Fibroblast of lung (primary cell): ENCODE measurements around the gene PRRX2. TPM values are rescaled to one million over a fixed set of nuclear protein-coding genes. Genes with fewer than 3 reads are reported as not detected.

Experiments
- DNase-seq, 2 donors: peaks; one replicate each; pipeline versions ENCODE4 v3.0.0 to v3.0.0-alpha.2; 2010; ENCODE audit warnings: low read depth in 2 of 2
- H2AFZ ChIP-seq: 2 replicates; pipeline ENCODE4 v1.5.1; 2012; ENCODE audit warnings: low read length, control low read depth, inconsistent platforms
- H3K27ac ChIP-seq: 2 replicates; pipeline ENCODE4 v1.5.1; 2011; ENCODE audit warnings: low read length, control low read depth; ENCODE audit not compliant: insufficient read depth
- H3K27me3 ChIP-seq: 2 replicates; pipeline ENCODE4 v1.5.1; 2011; ENCODE audit warnings: mild to moderate bottlenecking, low read length; ENCODE audit not compliant: control insufficient read depth, insufficient read depth
- H3K36me3 ChIP-seq: 2 replicates; pipeline ENCODE4 v1.5.1; 2011; ENCODE audit warnings: low read length; ENCODE audit not compliant: control insufficient read depth, insufficient read depth
- H3K4me1 ChIP-seq: 2 replicates; pipeline ENCODE4 v1.5.1; 2011; ENCODE audit warnings: low read length; ENCODE audit not compliant: control insufficient read depth, insufficient read depth; ENCODE audit errors: extremely low read depth
- H3K4me2 ChIP-seq: 2 replicates; pipeline ENCODE4 v1.5.1; 2011; ENCODE audit warnings: low read length, control low read depth; ENCODE audit not compliant: insufficient read depth; ENCODE audit errors: extremely low read depth
- H3K4me3 ChIP-seq, 4 experiments: fragments of 200-600 bp in 1 of 4; sonication (generic) in 1 of 4; replicated peaks in 1 of 4; 2 replicates each; pipeline ENCODE4 v1.5.1; 2011 to 2016; ENCODE audit warnings: low read length in 4 of 4, low read depth in 3 of 4, mild to moderate bottlenecking in 3 of 4, control low read depth in 2 of 4, inconsistent platforms in 1 of 4, mixed read lengths in 1 of 4; ENCODE audit not compliant: insufficient read depth in 1 of 4; ENCODE audit errors: control extremely low read depth in 1 of 4
- H3K79me2 ChIP-seq: 2 replicates; pipeline ENCODE4 v1.5.1; 2012; ENCODE audit warnings: mild to moderate bottlenecking, low read length, inconsistent platforms; ENCODE audit not compliant: control insufficient read depth, insufficient read depth
- H3K9ac ChIP-seq: 2 replicates; pipeline ENCODE4 v1.5.1; 2011; ENCODE audit warnings: mild to moderate bottlenecking, low read length, control low read depth; ENCODE audit not compliant: insufficient read depth
- H3K9me3 ChIP-seq: 2 replicates; pipeline ENCODE4 v1.5.1; 2012; ENCODE audit warnings: low read depth, low read length; ENCODE audit not compliant: control insufficient read depth, insufficient read depth
- H4K20me1 ChIP-seq: 2 replicates; pipeline ENCODE4 v1.5.1; 2011; ENCODE audit warnings: low read length; ENCODE audit not compliant: control insufficient read depth, insufficient read depth; ENCODE audit errors: extremely low read depth
- EZH2 ChIP-seq: IDR thresholded peaks from 2 replicates; pipeline ENCODE4 v1.5.1; 2012; ENCODE audit warnings: low read length, control low read depth, mild to moderate bottlenecking; ENCODE audit errors: missing control alignments
- polyA plus RNA-seq, 2 donors: library from polyadenylated mRNA; depleted of rRNA in 1 of 2; stranded (reverse) in 1 of 2; unstranded in 1 of 2; fragments of >200 nt; gene quantifications; 2 replicates each; pipeline ENCODE4 v1.2.1, GENCODE V29; 2011 to 2012; ENCODE audit warnings: missing spikeins in 1 of 2
- total RNA-seq: library from RNA; depleted of rRNA; stranded (reverse); fragments of >200 nt; gene quantifications from 2 replicates; pipeline ENCODE4 v1.2.1, GENCODE V29; 2014
- TF ChIP-seq, protein P1 (sequence below), 2 donors: IDR thresholded peaks in 1 of 2; conservative IDR thresholded peaks in 1 of 2; 1 replicate in 1 of 2; 2 replicates in 1 of 2; pipeline ENCODE4 v1.5.1; 2011 to 2012; ENCODE audit warnings: low read length in 2 of 2, control low read depth in 1 of 2, inconsistent platforms in 1 of 2, low read depth in 1 of 2, mild to moderate bottlenecking in 1 of 2

Gene PRRX2
- total and polyA plus RNA-seq, 2 donors (not counting 1 experiment from before 2014, with no cell fraction given): 4.4 to 11.7 TPM

- Histone ChIP-seq H3K4me1 (peaks cover 15% of the 10 kb centered on the region), H3K4me2 (peak overlapping the region; percentile 38), H3K9ac (no peak overlapping the region)
Observed at GRCh38 chr9:129714511-129715061, 49.1 kb downstream of the PRRX2 start.

GRCh38 chr9:129716091-129716490 is 50.6 kb downstream of the PRRX2 start:
- Histone ChIP-seq H2AFZ (no peak overlapping the region), H3K79me2 (no peaks in the 10 kb centered on the region), H3K36me3 (no peaks in the 10 kb centered on the region), H3K9ac (no peak overlapping the region), H3K27ac (no peak overlapping the region), H3K4me3 (no peak overlapping the region), H3K4me2 (no peak overlapping the region), H3K27me3 (no peaks in the 10 kb centered on the region), H4K20me1 (no peaks in the 10 kb centered on the region), H3K9me3 (no peaks in the 10 kb centered on the region), H3K4me1 (peaks cover 15% of the 10 kb centered on the region)
- TF ChIP-seq, protein P1, sequence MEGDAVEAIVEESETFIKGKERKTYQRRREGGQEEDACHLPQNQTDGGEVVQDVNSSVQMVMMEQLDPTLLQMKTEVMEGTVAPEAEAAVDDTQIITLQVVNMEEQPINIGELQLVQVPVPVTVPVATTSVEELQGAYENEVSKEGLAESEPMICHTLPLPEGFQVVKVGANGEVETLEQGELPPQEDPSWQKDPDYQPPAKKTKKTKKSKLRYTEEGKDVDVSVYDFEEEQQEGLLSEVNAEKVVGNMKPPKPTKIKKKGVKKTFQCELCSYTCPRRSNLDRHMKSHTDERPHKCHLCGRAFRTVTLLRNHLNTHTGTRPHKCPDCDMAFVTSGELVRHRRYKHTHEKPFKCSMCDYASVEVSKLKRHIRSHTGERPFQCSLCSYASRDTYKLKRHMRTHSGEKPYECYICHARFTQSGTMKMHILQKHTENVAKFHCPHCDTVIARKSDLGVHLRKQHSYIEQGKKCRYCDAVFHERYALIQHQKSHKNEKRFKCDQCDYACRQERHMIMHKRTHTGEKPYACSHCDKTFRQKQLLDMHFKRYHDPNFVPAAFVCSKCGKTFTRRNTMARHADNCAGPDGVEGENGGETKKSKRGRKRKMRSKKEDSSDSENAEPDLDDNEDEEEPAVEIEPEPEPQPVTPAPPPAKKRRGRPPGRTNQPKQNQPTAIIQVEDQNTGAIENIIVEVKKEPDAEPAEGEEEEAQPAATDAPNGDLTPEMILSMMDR (conservative IDR thresholded peaks at IDR 0.05 in 1 of 2, IDR thresholded peaks at IDR 0.05 in 1 of 2; ENCODE audit: low read depth in 1 of 2, low read length in 2 of 2): no peak
- no peak for TF ChIP-seq EZH2
- DNase-seq: peak; percentile 27 to 48

More at GRCh38 chr9:129714511-129715061, 49.1 kb downstream of the PRRX2 start:
- H3K36me3 ChIP-seq: no peaks in the 10 kb centered on the region
- H3K4me3 ChIP-seq: no peak overlapping the region
- no peak overlapping the region for H3K27ac ChIP-seq
- no peaks in the 10 kb centered on the region for H3K79me2 ChIP-seq
- H3K9me3 ChIP-seq: no peaks in the 10 kb centered on the region
- DNase-seq: peak in 1 of 2 donors; percentile 27
- no peaks in the 10 kb centered on the region for H3K27me3 ChIP-seq
- no peaks in the 10 kb centered on the region for H4K20me1 ChIP-seq
- no peak for TF ChIP-seq EZH2
- TF ChIP-seq, protein P1 (conservative IDR thresholded peaks at IDR 0.05 in 1 of 2, IDR thresholded peaks at IDR 0.05 in 1 of 2; ENCODE audit: low read depth in 1 of 2, low read length in 2 of 2): no peak
- no peak overlapping the region for H2AFZ ChIP-seq

DNA sequence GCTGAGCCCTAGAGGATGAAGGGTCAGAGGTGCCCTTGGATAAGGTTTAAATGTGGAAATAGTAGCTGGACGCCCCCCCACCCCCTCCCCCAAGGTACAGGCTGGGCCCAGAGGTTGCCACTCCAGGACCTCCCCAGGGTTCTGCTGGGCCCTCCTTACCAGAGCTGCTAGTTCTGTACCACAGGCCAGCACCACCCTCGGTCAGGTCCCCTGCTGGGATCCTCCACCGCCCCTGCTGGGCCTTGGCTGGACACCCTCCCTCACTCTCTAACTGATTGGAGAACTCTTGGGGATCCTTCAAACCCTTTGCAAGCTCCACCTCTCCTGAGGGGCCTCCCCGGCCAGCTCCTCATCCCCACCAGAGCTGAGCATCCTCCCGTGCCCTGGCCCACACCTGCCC is 52.5 kb downstream of the PRRX2 start:
- Histone ChIP-seq H3K27me3 (no peaks in the 10 kb centered on the region), H3K4me1 (peaks cover 8% of the 10 kb centered on the region), H3K4me2 (no peak overlapping the region), H2AFZ (no peak overlapping the region), H3K9ac (no peak overlapping the region), H3K36me3 (no peaks in the 10 kb centered on the region), H3K9me3 (no peaks in the 10 kb centered on the region), H3K4me3 (no peak overlapping the region), H3K79me2 (no peaks in the 10 kb centered on the region), H3K27ac (no peak overlapping the region), H4K20me1 (no peaks in the 10 kb centered on the region)
- DNase-seq: no peak
- no peak for TF ChIP-seq EZH2
- TF ChIP-seq, protein P1 (conservative IDR thresholded peaks at IDR 0.05 in 1 of 2, IDR thresholded peaks at IDR 0.05 in 1 of 2; ENCODE audit: low read depth in 1 of 2, low read length in 2 of 2): no peak
